Stimulated activated CD8-positive, alpha-beta memory T cell treated with anti-CD3 and anti-CD28 coated beads, Interleukin-4, amount 100 ng/mL, for 1 hour (primary cell): Measurements from ENCODE around the gene DYNC1I1.

Experiments used
- DNase-seq, 2 donors: peaks; one replicate each; pipeline ENCODE4 v3.0.0-alpha.2; 2020; ENCODE audit warnings: low read depth in 2 of 2, low spot score in 1 of 2

DYNC1I1 gene

DNA sequence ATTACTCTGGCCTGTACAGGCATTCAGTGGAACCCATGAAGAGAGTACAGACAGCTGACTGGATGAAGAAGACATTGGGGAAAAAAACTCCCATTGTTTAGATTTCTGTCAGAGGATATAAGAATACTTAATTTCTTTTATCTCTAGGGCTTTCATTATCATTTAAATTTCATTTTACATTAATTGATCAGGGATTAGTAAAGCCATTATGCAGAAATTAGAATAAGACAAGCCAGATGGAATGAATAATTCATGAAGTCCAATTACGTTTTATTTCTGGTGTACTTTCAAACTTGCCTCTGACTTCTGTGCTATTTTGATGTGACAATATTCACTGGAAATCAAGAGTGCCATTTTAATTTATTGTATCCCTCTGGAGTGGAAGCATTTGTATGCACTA lies 302.5 kb downstream of the DYNC1I1 start:
- DNase-seq, result no peak

GRCh38 chr7:96075510-96076349 lies 303.4 kb downstream of the DYNC1I1 start:
- DNase-seq, result peak in 1 of 2 donors; percentile 3

DNA sequence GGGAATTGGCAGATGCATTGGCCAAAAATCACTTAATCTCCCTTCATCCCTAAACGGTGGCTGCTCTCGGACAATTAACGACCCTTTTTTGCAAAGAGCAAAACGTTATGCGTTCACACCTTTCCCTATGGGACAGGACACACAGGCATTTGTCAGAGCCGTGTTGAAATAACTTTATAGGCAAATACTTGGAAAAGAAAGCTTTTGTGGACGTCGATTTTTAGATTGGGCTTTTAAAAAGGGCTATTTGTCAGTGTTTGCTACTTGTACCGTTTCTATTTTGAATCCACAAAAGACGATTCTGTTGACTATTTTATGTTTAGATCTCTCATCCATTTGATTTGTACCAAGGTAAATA lies 304.0 kb downstream of the DYNC1I1 start:
- DNase-seq, result no peak

GRCh38 chr7:96080027-96080426 lies 307.7 kb downstream of the DYNC1I1 start:
- DNase-seq, result no peak

DNA sequence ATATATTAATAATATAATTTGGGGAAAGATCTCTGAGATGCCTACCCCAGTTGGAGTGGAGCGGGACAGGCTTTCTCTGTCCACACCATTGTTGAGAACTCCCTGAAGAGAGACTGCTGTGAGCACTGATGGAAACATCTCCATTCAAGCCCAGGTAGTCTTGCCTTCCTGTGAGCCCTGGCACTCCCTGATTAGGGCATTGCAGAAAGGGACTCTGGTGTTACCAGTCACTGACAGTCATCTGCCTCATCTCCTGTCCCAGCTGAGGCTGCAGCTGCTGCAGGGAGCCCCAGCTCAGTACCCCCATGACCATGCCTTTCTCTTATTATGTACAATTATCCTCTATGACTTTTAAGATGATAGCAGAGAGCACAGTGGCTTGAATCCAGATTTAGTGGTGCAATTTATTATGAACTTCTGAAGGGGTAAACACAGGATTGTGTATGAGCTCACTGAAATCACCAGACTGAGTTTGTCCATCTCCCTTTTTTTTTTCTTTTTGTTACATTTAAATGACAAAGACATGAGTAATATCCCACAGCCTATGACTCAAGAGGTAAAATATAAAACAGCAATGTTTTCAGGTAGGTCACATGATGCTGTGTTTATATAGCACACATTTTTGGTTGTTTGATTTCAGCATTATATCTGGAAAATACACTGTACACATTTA lies 312.7 kb downstream of the DYNC1I1 start:
- no peak for DNase-seq

DNA sequence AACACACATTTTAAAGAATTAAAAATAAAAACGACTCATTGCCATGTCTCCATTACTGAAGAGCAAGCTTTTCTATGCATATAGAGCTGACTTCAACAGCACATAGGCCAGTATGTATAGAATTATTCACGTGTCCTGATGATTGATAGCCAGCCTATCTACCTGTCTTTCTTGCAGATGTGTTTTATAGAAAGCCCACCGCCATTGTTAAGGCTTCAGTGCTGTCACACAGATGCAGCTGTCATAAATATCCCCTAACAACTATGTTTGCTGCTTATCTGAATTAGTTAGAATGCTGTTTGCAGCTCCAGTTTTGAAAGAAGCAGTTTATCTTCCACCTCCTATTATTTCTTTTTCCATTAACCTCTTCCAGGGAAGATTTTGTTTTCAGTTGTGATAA lies 313.6 kb downstream of the DYNC1I1 start:
- DNase-seq, result no peak

- no peak for DNase-seq
These were observed 316.2 kb downstream of the DYNC1I1 start for GRCh38 chr7:96088579-96088978.

- DNase-seq, result no peak
These were observed 317.2 kb downstream of the DYNC1I1 start for GRCh38 chr7:96089511-96089910.

DNA sequence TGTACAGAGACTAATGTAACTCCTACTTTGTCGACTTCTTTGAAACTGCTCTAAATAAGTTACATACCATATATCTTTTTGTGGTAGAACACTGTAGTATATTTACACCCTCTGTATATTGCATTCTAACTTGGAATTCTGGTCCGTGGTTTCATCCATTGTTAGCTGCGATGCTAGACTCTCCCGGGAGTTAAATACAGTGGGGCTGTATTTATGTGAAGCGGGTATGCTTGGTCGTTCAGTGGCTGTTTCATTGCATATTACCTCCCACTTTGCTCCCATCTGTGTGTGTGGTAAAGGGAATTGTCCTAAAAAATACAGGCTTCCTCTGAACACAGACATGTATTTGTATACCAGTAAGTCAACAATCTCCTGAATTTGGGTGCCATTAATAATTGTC lies 318.4 kb downstream of the DYNC1I1 start:
- no peak for DNase-seq

DNA sequence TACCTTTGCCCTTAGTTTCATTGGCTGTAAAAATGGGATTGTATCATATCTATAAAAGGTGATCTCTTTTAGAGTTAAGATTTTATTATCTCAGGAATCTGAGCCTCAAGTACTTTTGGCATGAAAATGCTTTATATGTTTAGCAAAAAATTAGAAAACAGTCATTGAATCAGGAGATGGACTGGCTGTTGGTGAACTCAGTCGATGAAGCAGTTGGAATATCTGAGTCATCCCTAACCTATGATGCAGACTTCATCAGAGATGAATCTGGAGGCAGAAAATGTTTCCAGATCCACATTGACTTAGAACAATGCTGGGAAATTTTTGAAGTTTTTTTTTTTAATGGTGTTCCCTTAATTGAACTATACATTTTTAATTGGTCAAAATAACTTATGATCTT lies 321.1 kb downstream of the DYNC1I1 start:
- DNase-seq, result no peak

DNA sequence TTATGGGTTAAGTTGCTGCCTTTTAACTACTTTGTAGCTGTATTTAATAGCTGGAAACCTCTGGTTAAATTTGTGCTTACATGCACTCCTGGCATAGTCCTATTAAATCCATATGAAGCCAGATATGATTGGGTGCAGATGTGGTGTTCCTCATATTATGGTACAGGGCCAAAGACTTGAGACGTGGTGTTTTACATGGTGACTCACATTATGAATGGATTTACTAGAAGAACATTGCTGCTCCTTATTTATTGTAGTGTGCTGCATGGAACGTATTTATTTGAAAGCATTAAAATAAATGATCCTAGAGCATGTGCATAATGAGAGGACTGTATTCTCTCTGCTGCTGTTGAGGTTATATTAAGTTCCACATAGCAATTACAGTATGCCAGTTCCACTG lies 325.5 kb downstream of the DYNC1I1 start:
- DNase-seq, result no peak

- DNase-seq, result no peak
These were observed 328.4 kb downstream of the DYNC1I1 start for GRCh38 chr7:96100737-96101136.

DNA sequence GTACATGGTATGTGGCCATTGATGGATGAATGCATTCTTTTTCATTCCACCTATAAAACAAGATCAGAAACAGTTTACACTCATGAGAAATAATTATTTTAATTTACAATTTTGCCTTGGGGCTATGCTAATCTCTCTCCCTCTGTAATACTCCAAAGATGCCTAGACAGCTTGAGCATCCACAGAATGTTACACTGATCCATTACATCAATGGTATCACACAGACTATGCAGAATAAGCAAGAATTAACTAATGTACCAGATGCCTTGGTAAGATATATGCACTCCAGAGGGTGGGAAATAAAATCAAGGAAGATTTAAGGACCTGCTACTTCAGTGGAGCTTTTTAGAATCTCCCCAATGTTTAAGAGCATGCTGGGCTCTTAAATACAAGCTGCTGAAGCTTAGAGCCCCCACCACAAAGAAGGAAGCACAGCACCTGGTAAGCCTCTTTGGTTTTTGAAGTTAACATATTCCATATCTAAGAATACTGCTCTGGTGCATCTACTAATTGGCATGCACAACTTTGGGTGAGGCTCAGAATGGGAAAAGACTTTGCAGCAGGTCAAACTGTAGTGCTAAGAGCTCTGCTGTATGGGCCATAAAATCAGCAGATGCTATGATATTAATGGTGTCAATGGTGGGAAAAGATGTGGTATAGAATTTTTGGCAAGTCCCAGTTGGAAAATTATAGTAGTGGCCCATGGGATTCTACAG lies 329.9 kb downstream of the DYNC1I1 start:
- DNase-seq, result no peak

- no peak for DNase-seq
These were observed 332.6 kb downstream of the DYNC1I1 start for GRCh38 chr7:96104984-96105383.

DNA sequence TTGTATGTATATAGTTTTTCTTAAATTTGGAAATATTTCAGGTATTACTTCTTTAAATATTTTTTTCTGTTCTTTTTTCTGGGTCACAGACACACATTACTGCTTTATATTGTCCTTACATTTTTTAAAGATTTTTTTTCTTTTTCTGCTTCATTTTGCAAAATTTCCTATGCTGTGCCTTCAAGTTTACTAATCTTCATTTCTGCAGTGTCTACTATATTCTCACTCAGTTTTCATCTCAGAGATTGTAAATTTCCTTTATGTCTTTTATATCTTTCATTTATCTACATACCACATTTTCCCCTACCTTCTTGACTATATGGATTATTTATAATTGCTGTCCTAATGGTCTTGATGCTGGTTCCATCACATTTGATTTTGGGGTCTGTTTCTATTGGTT lies 339.1 kb downstream of the DYNC1I1 start:
- no peak for DNase-seq

- DNase-seq, result no peak
These were observed 341.8 kb downstream of the DYNC1I1 start for GRCh38 chr7:96114190-96114589.

- DNase-seq, result no peak
These were observed 343.8 kb downstream of the DYNC1I1 start for GRCh38 chr7:96116173-96116572.

GRCh38 chr7:96118449-96119001 lies 346.2 kb downstream of the DYNC1I1 start:
- no peak for DNase-seq

DNA sequence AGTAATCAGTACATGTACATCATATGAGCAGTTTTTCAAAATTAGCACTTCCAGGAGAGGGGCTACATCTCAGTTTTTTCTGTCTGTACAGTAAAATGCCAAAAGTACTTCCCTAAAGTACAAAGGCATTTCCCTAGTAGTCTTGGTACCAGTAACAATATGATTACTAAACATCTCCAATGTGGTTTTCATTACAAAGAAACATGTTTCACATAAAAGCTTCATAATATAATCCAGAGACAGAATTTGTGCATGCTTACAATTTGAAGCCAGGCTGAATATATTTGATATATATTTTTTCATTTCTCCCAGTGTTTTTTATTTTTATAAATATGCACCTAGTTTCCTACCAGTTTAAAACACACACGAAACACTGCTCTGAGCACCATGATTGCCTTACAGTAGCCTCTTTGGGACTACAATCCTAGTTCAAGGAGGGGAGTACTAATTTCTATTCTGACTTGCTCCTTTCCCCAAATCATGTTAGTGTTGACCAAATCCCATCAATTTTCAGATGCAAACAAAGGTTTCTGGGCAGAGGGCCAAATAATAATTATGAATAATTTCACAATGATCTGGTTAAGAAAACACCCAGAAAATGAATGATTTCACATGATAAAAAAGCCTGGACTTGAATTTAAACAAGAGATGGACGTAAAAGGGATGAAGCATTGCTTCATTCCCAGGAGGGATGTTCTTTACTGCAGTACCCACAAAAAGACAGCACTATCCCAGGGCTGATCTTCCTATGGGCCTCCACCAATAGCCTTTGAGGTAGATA lies 348.3 kb downstream of the DYNC1I1 start:
- DNase-seq, result no peak

GRCh38 chr7:96121752-96122151 lies 349.4 kb downstream of the DYNC1I1 start:
- no peak for DNase-seq

DNA sequence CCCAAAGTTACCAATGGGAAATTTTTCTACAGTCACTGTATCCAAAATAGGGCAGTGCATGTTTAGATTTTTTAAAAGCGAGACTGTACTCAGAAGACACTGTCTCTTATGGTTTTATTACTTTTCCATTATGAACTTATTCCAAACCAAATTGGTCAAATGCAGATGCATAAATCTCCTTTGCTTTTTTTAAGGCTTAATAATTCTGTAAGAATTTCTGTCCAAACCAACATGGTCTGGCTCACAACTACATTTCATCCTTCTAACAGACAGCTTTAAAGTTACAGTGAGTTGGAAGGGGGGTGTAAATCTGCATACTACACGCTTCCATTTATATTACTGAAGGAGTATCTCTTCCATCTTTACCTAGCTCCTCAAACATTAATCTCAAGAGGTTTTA lies 350.4 kb downstream of the DYNC1I1 start:
- DNase-seq, result no peak
